ENCODE measurements around the gene THSD4.

- TF ChIP-seq, protein P1, sequence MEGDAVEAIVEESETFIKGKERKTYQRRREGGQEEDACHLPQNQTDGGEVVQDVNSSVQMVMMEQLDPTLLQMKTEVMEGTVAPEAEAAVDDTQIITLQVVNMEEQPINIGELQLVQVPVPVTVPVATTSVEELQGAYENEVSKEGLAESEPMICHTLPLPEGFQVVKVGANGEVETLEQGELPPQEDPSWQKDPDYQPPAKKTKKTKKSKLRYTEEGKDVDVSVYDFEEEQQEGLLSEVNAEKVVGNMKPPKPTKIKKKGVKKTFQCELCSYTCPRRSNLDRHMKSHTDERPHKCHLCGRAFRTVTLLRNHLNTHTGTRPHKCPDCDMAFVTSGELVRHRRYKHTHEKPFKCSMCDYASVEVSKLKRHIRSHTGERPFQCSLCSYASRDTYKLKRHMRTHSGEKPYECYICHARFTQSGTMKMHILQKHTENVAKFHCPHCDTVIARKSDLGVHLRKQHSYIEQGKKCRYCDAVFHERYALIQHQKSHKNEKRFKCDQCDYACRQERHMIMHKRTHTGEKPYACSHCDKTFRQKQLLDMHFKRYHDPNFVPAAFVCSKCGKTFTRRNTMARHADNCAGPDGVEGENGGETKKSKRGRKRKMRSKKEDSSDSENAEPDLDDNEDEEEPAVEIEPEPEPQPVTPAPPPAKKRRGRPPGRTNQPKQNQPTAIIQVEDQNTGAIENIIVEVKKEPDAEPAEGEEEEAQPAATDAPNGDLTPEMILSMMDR (IDR thresholded peaks at IDR 0.05), result no peak
- TF ChIP-seq EP300 (IDR thresholded peaks at IDR 0.05), result no peak
These were observed 691.9 kb downstream of the THSD4 start for GRCh38 chr15:71807125-71807629.

Measured in sigmoid colon (tissue), 4 donors.